SIG-M5 (cell line): ENCODE results near the gene OR2T6.
"Not testable (repeated sequence)": the region's sequence is repeated elsewhere in the genome, so short reads cannot be mapped to it uniquely, and the experiment has no call there.

ENCODE experiments used
- DNase-seq: peaks from one replicate; lab custom pipeline; 2025; lab: John Stamatoyannopoulos, UW

The OR2T6 gene, protein sequence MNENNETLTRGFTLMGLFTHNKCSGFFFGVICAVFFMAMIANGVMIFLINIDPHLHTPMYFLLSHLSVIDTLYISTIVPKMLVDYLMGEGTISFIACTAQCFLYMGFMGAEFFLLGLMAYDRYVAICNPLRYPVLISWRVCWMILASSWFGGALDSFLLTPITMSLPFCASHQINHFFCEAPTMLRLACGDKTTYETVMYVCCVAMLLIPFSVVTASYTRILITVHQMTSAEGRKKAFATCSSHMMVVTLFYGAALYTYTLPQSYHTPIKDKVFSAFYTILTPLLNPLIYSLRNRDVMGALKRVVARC

DNA sequence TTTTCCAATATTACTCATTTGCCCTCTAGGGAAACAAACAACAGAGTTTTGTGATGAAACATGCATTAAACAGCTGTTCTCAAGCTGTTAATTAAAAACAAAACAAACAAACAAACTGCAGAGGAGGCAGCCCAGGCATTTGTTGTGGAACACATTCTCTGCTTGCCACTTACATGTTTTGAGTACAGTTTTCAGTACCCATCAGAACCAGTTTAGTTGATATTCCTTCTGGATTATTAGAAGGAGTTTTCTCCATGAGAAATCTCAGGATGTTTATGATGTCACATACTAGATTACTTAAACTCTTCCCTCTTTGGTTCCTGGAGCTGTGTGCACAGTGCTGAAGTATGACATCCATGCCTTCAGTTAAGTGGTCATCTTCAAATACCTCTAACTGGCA, at the start of gene OR2T6:
Gene OR2T6, plus strand, starts transcription at position 301 of the 400 bp plus-strand sequence. CDS start 11,863 bp downstream, outside the sequence.
- no peak for DNase-seq

DNA sequence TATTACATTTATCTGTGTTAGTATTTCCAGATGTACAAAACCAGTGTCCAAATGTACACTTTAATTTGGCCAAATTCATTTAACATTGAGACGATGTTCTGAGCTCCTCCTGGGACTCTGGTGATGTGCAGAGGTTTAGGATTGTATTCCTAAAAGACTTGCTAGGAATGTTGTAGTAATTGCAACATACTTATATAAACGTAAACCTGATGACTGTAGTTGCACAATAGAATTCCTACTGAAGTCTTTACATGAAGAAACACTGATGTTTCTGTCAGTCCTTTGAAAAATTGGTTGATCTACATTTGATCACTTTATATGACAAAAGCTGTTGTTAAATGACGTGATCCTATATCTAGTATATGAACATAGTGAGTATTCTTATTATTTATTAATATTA, 32.1 kb upstream of the OR2T6 start:
- DNase-seq, result no peak

DNA sequence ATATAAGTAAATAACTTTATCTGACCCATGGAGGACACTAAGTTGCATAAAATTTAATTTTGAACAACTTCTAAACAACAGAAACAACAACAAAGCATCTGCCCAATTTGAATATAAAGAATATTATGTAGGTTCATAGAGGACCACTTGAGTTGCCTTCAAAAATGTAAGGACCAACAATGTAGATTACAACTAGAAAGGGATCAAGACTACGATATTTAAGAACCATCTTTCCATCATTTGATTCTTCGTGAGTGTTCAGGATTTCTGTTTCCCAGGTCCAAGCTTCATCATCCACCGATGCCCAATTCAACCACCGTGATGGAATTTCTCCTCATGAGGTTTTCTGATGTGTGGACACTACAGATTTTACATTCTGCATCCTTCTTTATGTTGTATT, 27.1 kb upstream of the OR2T6 start, which contains the start of gene OR14C36:
Gene OR14C36, plus strand, starts transcription at position 301 of the 400 bp plus-strand sequence. Its CDS starts 0 bp downstream, at position 301.
- no peak for DNase-seq

DNA sequence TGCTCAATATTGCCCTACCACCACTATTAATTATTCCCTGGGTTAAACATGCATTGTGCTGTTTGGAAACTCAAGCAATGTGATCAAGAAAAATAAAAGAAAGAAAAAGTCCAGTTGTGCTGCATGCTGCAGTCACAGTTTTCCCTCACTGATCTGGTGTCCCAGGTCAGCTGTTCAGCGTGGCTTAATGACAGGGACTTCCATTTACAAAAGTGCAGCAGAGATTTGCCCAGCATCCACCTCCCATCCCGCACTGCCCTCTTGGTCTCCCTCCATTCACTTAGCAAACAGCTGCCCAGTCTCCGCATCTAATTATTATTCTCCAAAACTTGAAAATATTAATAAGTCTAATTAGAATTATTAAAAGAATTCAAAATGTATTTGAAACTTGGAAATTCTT, 16.1 kb upstream of the OR2T6 start:
- no peak for DNase-seq

DNA sequence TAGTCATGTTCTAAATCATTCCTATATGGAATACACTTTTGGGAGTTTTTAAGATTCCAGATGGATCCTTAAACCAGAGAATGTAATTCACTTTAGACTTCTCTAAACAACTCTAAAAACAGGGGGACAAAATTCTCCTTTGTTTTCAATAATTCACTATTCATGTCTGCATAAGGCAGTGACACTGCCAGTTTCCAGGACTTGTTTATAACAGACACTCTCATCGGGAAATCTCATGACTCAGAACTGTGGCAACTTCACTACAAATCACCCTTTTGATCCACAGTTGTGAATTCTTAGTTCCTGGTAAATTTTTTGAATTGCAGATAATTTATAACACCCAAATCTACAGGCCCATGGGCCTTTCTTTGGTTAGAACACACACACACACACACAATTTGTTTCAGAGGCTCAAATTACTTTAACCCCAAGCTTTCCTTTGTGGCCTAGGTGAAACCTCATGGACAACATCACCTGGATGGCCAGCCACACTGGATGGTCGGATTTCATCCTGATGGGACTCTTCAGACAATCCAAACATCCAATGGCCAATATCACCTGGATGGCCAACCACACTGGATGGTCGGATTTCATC, 14.3 kb upstream of the OR2T6 start, which contains the start of gene OR2T4:
Gene OR2T4, plus strand, starts transcription at position 545 of the 595 bp plus-strand sequence. Its CDS starts 0 bp downstream, at position 545.
- no peak for DNase-seq

DNA sequence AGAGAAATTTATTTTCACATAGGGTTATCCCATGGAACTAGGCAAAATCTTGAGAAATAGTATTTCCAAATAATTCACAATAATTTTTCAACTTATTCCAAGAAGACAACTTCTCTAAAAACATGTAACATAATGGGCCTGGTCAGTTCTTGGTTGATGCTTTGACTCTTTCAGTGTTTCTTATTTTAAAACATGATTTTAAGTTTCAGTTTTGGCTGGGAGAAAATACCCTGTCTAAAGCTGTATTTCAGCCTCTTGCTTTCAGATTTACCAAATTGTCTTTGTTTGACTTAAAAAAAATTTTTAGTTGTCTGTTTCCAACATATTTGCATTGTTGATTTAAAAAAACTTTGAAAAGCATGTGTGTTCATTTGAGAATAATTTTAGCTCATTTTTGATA, 8.9 kb upstream of the OR2T6 start:
- DNase-seq, result no peak

DNA sequence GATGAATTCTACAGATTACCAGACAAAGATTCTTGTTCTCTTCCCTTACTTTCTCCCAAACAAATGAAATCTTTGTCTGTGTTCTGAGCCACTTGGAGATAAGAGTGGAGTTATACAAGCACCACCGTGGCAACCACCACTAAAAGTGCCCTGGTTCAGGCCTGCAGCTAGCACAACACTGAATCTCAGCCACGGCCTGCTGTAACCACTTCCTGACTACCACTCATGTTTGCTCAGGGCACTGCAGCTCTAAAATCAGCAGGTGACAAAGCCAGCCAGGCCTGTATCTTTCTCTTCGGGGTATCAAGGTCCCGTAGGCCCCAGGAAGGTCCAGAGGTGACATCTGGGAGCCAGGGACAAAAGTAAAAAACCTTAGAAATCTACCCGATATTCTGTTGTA, 3.2 kb upstream of the OR2T6 start:
- no peak for DNase-seq

DNA sequence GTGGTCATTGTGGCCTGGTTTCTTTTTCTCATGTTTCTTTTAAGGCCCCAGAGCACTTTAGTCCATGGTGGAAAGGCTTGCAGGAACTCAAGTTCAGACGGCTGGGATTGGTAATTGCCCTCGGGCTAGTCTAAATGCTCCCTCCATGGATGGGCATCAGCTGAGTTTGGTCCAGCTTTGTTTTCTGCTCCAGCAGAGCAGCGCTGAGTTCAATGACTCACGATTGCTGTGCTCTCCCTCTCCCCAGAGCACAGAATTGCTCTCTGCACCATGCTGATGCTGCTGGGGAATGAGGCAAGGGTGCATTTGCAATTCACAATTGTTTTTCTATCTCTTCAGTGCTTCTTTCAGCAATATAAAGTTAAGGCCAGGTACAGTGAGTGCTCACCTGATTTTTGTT, 1.8 kb upstream of the OR2T6 start:
- DNase-seq, result no peak

DNA sequence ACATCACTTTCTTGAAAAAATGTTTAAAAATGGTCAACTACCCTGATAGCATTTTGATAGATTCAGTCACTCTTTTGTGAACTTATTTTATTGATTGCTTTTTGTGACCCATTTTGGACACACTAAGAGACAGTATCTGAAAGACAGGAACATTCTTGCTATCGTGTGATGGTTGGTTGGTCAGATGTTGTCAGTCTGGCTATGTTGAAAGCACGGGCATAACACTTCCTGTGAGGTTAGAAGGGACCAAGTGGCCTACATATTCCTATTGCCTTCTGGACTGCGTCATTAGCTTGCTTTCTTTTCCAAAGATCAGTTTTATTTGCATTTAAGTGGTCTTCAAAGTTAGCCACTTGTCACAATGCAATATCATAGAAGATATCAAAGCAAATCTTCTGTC, 1.4 kb downstream of the OR2T6 start:
- DNase-seq, result no peak

DNA sequence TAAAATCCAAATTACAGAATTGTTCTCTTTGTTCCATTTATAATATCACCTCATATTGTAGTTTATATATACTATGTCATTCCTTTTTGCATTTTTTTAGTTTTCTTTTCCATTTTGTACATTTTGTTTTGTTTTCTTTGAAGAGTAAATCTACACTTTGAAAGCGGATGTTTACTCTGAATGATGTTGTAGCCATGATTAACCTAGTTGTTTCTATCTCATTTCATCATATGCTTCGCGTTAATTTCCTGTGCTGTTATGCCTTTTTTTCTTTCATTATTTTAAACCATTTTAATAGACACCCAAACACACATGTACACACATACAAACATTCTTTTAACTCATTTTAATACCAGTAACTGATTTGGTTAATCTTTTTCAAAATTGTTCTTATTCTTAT, 5.3 kb downstream of the OR2T6 start:
- no peak for DNase-seq

DNA sequence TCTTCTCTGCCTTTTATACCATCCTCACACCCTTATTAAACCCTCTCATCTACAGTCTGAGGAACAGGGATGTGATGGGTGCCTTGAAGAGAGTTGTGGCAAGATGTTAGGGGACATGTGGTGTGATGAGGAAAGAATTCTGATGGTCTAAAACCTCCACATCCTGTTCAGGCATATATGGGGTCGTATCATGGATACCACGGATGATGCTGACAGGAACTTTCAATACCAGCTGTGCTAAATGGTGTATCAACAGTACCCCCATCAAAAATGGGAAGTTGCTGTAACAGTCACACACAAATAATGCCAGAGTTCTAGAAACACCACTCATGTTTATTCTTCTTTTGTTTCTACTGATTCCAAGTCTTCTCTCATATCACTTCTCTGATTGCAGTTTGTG, 12.9 kb downstream of the OR2T6 start:
- DNase-seq, result no peak

DNA sequence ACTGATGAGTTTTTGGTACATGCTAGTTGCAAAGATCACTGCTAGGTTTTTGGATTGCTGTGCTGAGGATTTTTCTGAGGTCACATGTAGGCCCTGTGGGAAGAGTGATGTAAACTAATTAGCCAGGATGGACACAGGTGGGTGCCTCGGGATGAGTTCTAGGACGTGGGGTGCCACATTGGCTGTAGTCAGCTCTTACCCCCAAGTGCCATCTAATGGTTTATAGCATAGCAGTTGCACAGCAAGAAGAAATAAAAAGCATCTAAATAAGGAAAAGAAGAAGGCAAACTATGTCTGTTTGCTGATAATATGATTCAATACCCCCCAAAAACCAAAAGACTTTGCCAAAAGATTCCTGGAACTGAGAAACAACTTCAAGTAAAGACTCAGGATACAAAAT, 17.5 kb downstream of the OR2T6 start:
- DNase-seq, result no peak

DNA sequence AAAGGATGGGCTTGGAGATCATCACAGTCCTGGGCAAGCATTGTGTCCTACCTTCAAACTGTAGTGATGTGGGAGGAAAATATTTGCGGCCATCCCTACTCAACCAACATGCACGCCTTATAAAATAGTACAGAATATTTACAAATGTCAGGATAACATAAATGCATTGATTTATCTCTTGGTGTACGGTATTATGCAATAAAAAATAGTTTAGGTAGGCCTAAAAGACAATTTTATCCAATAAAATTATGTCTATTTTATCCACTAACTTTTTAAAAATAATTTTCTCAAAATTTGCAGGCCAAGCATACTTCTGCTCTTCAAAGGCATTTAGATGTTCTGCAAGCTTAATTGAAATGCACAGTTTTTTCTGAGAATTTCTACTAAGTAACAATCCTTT, 27.2 kb downstream of the OR2T6 start, which contains the start of gene OR2T1:
Gene OR2T1, plus strand, starts transcription at position 301 of the 400 bp plus-strand sequence. CDS start 3,100 bp downstream, outside the sequence.
- DNase-seq, result no peak

DNA sequence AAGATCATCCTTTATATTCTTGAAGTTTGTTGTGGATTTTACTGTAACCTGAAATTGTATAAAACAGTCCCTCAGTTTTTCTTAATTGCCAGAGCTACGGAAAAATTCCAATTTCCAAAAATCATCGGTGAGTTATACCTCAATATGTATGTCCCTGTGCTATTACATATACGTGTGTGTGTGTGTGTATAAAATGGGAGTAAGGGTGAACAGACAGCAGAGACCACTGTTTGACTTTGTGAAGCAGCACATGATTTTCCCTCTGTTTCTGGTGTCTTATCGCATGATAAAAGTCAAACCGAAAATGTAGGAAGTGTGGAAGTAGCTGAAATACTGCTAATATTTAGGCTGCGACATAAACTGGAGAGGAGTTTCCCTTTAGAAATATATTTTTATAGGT, 28.5 kb downstream of the OR2T6 start:
- DNase-seq, result no peak

DNA sequence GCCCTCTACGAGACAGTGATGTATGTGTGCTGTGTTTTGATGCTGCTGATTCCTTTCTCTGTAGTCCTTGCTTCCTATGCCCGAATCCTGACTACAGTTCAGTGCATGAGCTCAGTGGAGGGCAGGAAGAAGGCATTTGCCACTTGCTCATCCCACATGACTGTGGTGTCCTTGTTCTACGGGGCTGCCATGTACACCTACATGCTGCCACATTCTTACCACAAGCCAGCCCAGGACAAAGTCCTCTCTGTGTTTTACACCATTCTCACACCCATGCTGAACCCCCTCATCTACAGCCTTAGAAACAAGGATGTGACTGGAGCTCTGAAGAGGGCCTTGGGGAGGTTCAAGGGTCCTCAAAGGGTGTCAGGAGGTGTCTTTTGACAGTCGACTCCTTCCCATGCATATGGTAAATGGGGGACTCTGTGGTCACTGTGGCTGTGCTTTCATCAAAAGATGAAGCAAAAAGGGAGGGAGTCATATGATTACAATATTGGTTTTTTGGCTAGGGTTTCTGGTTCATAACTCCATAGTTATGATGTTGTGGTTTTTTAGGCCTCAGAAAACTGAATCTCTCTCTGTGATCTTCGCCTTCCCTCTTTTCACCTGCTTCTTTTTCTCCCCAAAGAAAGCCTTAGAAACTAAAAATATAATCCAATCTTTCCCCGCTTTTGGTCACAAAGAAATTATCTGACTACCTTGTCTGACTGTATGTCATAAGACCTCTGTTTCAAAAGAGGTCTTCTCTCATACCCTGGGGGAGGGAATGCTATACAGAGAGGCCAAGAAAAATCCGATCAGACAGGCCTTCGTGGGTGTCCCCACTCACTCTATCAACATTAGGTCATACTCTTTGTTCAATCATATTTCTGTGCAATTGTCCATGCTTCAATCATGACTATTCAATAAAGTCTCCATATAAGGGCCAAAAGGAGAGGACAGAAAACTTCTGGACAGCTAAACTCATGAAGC, 31.5 kb downstream of the OR2T6 start:
- DNase-seq, result no peak

DNA sequence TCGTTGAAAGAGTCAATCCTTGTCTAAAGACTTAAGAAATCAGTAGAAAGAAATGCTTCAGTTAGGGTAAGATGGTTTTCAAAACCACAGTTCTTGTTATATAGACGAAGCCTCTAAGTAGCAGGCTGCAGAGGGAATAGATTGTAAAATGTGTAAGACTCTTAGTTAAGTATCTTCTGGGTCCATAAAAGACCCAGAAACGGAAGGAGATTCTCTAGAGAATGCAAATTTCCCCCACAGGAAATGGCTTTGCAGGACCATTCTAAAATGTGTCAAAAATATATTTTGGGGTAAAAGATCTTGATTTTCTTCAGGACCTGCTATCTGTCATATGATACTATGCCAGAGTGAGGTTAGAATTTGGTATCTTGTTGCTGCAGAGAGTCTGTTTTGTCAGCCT, 40.7 kb downstream of the OR2T6 start:
- no peak for DNase-seq

DNA sequence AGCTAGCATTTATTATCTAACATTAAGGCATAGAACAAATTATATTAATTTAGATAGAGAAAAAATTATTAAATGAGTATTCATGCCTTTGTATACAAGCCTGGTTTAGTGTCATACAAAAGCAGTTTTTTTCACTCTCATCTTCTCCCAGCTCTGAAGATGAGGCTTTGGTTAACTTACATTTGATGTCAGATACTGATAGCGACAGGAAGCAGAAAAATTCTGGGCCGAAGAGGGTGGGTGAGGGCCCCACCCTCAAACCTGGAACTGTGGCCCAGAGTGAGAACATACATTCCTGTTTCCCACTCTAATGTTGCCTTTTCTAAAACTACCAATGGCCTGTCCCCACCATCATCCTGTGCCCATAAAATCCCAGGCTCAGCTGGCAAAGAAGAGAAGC, 42.3 kb downstream of the OR2T6 start:
- no peak for DNase-seq

DNA sequence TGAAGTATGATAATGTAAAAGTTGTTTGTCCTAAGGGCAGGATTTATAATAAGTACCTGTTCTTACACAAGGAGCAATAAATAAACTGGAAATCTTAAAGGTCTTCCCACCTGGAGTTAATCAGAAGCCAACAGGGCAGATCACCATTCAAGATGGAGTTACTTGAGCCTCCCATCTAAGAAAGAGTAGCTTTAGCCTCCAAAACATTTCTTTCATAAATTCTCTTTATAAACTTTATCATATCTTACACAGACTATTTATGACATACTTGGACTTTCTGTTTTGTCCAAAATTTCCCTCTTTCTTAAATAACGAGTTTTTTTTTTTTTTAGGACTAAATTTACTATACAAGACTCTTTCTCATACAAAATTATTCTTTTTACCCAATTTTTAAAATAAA, 45.8 kb downstream of the OR2T6 start:
- no peak for DNase-seq

DNA sequence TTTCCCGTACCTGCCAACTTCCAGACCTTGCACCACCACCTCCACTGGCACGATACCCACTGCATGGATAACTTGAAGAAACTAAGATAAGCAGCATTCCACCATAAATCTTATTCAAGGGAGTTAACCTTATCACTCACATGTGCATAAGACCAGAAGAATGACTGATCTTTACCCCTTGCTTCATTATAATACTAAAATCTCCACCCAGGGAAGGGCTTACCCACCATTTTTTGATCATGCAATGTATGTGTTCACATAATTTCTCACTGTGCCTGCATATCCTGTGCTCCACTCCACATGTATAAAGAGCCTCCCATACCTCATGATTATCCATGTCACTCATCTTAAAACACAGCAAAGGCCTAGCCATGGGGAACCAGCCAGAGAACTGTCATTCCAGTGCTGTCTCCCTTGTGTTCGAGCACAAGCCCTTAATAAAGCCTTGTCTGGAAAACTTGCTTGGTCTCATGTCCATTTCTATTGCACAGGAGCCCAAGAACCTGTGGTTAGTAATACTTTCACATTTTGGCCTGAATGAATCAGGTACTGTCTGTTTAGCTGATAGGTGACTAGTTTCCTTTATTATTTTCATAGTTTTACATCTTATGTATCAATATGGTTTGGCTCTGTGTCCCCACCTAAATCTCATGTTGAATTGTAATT, 52.1 kb downstream of the OR2T6 start:
- DNase-seq, result not testable (repeated sequence)

DNA sequence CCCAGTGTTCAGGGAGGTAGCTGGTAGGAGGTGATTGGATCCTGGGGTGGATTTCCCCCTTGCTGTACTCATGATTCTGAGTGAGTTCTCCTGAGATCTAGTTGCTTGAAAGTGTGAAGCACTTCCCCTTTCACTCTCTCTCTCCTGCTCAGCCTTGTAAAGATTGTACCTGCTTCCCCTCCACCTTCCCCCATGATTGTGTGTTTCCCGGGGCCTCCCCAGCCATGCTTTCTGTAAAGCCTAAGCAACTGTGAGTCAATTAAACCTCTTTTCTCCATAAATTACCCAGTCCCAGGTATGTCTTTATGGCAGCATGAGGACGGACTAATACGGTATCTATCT, 52.6 kb downstream of the OR2T6 start:
- DNase-seq, result not testable (repeated sequence)

DNA sequence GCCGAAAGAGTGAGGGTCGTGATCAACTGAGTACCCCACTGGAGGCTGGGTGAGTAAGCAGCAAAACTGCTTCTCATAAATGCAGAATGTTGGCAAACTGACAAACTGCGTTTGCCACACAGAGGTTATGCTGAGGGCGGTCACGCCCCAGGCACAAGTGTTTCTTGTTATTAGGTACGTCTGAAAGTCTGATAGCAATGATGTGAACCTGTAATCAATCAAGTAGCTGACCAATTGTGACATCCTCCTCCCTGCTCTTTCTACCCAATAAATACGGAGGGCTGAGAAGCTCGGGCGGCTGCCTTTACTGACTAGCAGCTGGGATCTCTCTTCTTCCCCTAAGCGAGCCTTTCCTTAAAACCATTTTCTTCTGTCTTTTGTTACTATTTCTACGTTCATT, 56.1 kb downstream of the OR2T6 start:
- not testable (repeated sequence) for DNase-seq

DNA sequence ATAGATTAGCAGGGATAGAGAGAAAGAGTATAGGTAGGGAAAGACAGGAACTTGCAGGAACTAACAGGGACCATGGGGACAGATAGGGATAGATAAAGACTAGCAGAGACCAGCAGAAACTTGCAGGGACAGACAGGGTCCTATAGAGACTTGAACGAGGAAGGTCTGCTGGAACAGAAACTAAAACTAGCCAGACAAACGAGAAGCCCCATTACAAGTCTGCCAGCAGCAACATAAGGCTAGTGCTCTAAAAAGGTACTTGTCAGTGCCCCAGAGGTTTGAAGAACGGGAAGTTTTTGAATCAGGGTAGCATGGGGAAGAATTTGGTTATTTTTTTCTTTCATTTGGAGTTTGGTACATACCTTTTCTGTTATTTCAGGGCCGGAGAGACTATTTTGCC, 56.7 kb downstream of the OR2T6 start:
- DNase-seq, result not testable (repeated sequence)
